ENCODE results near the gene PHPT1. TPM values are rescaled to one million over a fixed set of nuclear protein-coding genes. Genes with fewer than 3 reads are reported as not detected.

PHPT1 gene
- total RNA-seq, 2 experiments from 2014 or later: 13.6 to 17.8 TPM

DNA sequence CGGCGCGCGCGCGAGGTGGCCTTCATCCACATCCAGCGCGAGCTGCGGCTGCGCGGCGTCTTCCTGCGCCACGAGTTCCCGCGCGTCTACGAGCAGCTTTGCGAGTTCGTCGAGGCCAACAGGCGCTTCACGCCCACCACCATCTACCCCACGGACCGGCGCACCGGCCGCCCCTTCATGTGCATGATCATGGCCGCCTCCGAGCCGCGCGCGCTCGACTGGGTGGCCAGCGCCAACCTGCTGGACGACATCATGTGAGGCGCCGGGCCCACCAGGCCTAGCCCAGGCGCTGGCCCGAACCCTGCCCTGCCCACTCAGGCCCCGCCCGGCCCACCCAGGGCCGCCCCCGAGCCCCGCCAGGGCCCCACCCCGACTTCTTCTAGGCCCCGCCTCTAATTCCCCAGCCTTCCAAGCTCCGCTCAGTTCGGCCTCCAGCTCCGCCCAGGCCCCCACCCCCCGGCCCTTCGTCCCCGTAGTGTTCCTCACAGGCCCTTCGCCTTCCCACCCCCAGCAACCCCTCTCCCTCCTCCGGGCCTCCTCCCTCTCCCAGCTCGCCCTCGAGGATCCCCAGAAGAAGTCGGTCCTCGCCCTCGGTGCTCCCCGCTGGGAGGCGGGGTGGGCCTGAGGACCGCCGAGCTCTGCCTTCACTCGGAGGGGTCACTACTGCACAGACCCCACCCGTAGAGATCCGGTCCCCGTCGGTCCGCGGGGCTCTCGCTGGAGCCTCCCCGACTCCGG lies 2.0 kb upstream of the PHPT1 start:
- DNase-seq (peak in 1 of 14 experiments; percentile 48), ATAC-seq (ENCODE audit: poor library complexity) (no peak)
- peaks cover 17% of the 10 kb centered on the region for H3K4me1 Mint-ChIP-seq (ENCODE audit: low read depth)
- Histone ChIP-seq H3K9me3 (ENCODE audit: control insufficient read depth in 1 of 2, insufficient read depth in 1 of 2, low read length in 2 of 2) (peaks cover 0 to 15% of the 10 kb centered on the region in 2 experiments), H3K27me3 (ENCODE audit: control insufficient read depth in 1 of 2, insufficient read depth in 2 of 2, low read length in 2 of 2) (peaks cover 15 to 24% of the 10 kb centered on the region in 2 experiments), H3K36me3 (ENCODE audit: insufficient read depth, low read length) (peaks cover 10% of the 10 kb centered on the region), H3K4me3 (ENCODE audit: low read length) (peak overlapping the region; percentile 84), H3K27ac (ENCODE audit: low read depth in 1 of 2, low read length in 2 of 2) (no peak overlapping the region), H3K4me1 (ENCODE audit: insufficient read depth, low read length) (peaks cover 65% of the 10 kb centered on the region)
- TF ChIP-seq, protein P1, sequence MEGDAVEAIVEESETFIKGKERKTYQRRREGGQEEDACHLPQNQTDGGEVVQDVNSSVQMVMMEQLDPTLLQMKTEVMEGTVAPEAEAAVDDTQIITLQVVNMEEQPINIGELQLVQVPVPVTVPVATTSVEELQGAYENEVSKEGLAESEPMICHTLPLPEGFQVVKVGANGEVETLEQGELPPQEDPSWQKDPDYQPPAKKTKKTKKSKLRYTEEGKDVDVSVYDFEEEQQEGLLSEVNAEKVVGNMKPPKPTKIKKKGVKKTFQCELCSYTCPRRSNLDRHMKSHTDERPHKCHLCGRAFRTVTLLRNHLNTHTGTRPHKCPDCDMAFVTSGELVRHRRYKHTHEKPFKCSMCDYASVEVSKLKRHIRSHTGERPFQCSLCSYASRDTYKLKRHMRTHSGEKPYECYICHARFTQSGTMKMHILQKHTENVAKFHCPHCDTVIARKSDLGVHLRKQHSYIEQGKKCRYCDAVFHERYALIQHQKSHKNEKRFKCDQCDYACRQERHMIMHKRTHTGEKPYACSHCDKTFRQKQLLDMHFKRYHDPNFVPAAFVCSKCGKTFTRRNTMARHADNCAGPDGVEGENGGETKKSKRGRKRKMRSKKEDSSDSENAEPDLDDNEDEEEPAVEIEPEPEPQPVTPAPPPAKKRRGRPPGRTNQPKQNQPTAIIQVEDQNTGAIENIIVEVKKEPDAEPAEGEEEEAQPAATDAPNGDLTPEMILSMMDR (IDR thresholded peaks at IDR 0.05): no peak
- peak overlapping the region; percentile 42 for H3K27ac Mint-ChIP-seq
- peak overlapping the region; percentile 82 for H3K4me3 Mint-ChIP-seq
- peaks cover 8% of the 10 kb centered on the region for H3K36me3 Mint-ChIP-seq (ENCODE audit: low read depth)
- H3K9me3 Mint-ChIP-seq: no peaks in the 10 kb centered on the region
- ChIA-PET CTCF (no interaction called here), POLR2A (interaction anchor here (1.1 to 1.7 kb wide), 7 partner anchors 17 to 149 kb away, joined by 3 to 6 read pairs (median 4); partner anchors contain the start of genes CLIC3, EDF1 and TRAF2)
- intact Hi-C loops (cut with DNase I, micrococcal nuclease): loop anchor here in 1 of 2 experiments (1.0 to 10.0 kb wide), 3 partner anchors 34 to 98 kb away; partner anchors contain the start of genes C8G, FBXW5 and RABL6
- H3K27me3 Mint-ChIP-seq: peaks cover 30% of the 10 kb centered on the region

DNA sequence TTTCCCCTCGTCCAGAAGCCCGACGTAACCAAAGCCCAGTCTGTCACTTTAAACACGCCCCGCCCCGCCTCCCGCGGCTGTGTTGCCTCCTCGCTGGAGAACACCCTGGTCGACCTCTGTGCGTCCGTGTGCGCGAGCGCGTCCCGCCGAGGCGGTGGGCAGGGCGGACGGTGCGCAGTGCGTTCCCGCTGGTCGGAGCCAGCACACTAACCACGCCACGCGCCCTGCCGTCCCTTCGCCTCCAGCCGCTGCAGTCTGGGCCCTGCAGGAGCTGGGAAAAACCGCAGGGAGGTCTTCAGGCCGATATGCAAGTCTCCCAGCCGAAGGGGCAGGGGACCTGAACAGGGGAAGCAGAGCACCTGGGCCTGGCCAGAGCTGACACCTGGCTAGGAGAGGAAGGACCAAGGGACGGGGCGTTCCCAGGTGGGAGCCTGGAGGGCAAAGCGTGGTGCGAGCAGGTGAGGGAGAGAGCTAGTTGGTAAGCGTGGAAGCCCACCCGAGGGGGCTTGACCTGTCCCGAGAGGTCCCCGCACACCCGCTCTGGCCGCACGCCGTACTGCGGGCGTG lies 1.3 kb upstream of the PHPT1 start:
- H3K27ac ChIP-seq (ENCODE audit: low read depth in 1 of 2, low read length in 2 of 2): no peak overlapping the region
- ATAC-seq (ENCODE audit: poor library complexity) (no peak), DNase-seq (peak; percentile 32 to 81 (median 54))
- Mint-ChIP-seq H3K4me1 (ENCODE audit: low read depth) (peaks cover 15% of the 10 kb centered on the region), H3K27ac (peak overlapping the region; percentile 42), H3K9me3 (no peaks in the 10 kb centered on the region), H3K36me3 (ENCODE audit: low read depth) (peaks cover 8% of the 10 kb centered on the region), H3K4me3 (peak overlapping the region; percentile 82), H3K27me3 (peaks cover 28% of the 10 kb centered on the region)
- H3K4me1 ChIP-seq (ENCODE audit: insufficient read depth, low read length): peaks cover 59% of the 10 kb centered on the region
- peak overlapping the region; percentile 84 for H3K4me3 ChIP-seq (ENCODE audit: low read length)
- peaks cover 15 to 23% of the 10 kb centered on the region in 2 experiments for H3K27me3 ChIP-seq (ENCODE audit: control insufficient read depth in 1 of 2, insufficient read depth in 2 of 2, low read length in 2 of 2)
- H3K36me3 ChIP-seq (ENCODE audit: insufficient read depth, low read length): peaks cover 10% of the 10 kb centered on the region
- POLR2A ChIA-PET: interaction anchor here (1.3 to 1.7 kb wide), 5 partner anchors 16 to 148 kb away, joined by 3 to 5 read pairs (median 4); partner anchors contain the start of genes CLIC3 and TRAF2
- TF ChIP-seq, protein P1 (IDR thresholded peaks at IDR 0.05): no peak
- CTCF ChIA-PET: no interaction called here
- intact Hi-C loops (cut with DNase I, micrococcal nuclease): loop anchor here in 1 of 2 experiments (1.0 to 10.0 kb wide), 4 partner anchors 33 to 97 kb away; partner anchors contain the start of genes C8G, FBXW5, RABL6 and TRAF2
- peaks cover 0 to 15% of the 10 kb centered on the region in 2 experiments for H3K9me3 ChIP-seq (ENCODE audit: control insufficient read depth in 1 of 2, insufficient read depth in 1 of 2, low read length in 2 of 2)

DNA sequence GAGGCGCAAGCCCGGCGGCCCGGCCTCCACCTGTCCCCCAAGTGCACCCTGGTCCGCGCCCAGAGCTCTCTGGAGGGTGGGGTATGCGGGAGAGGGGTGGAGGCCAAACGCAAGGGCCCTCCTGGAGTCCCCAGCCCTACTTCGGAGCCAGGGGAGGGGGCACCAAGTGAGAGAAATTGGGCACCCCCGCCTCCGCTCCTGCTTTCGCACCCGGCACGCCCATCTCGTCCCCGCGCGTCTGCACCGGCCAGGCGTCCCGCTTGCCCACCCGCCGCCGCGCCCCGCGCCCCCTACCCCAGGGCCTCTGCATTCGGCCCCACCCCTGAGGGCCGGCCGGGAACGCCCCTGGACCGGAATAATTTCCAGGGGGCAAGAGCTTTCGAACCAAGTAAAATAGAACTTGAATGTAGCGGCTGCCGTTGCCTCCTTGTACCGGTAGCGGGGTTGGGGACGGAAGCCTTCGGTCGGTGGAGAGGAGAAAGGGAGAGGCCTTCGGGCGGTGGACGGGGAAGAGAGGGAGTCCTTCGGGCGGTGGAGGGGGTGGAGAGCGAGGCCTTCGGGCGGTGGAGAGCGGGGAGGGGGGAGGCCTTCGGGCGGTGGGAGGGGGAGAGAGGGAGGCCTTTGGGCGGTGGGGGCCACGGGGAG lies 694 bp upstream of the PHPT1 start:
- H3K27me3 Mint-ChIP-seq: peaks cover 25% of the 10 kb centered on the region
- no peak for ATAC-seq (ENCODE audit: poor library complexity)
- H3K36me3 Mint-ChIP-seq (ENCODE audit: low read depth): peaks cover 8% of the 10 kb centered on the region
- ChIA-PET CTCF (no interaction called here), POLR2A (interaction anchor here (1.3 to 1.7 kb wide), 3 partner anchors 38 to 54 kb away, joined by 3 to 5 read pairs (median 4); partner anchors contain the start of gene TRAF2)
- H3K9me3 Mint-ChIP-seq: no peaks in the 10 kb centered on the region
- Histone ChIP-seq H3K9me3 (ENCODE audit: control insufficient read depth in 1 of 2, insufficient read depth in 1 of 2, low read length in 2 of 2) (peaks cover 0 to 15% of the 10 kb centered on the region in 2 experiments), H3K27ac (ENCODE audit: low read depth in 1 of 2, low read length in 2 of 2) (no peak overlapping the region), H3K36me3 (ENCODE audit: insufficient read depth, low read length) (peaks cover 10% of the 10 kb centered on the region), H3K4me3 (ENCODE audit: low read length) (peak overlapping the region; percentile 84), H3K4me1 (ENCODE audit: insufficient read depth, low read length) (peaks cover 53% of the 10 kb centered on the region), H3K27me3 (ENCODE audit: control insufficient read depth in 1 of 2, insufficient read depth in 2 of 2, low read length in 2 of 2) (peaks cover 15 to 17% of the 10 kb centered on the region in 2 experiments)
- TF ChIP-seq, protein P1 (IDR thresholded peaks at IDR 0.05): no peak
- peaks cover 13% of the 10 kb centered on the region for H3K4me1 Mint-ChIP-seq (ENCODE audit: low read depth)
- intact Hi-C loops (cut with DNase I, micrococcal nuclease): loop anchor here (1.0 to 10.0 kb wide), 7 partner anchors 18 to 96 kb away; partner anchors contain the start of genes FBXW5 (in 2 of the 2), RABL6 (in 2 of the 2), TRAF2 (in 2 of the 2) and C8G (in 1 of the 2)
- peak overlapping the region; percentile 91 for H3K27ac Mint-ChIP-seq
- peak in 5 of 14 experiments; percentile 14 to 61 (median 32) for DNase-seq
- peak overlapping the region; percentile 97 for H3K4me3 Mint-ChIP-seq

Measured in CD4-positive, alpha-beta T cell (primary cell).